ENCODE data around the gene CAMK2G.

The CAMK2G gene

GRCh38 chr10:73763343-73763742 lies 111.0 kb downstream of the CAMK2G start:
- no peak for FAIRE-seq

GRCh38 chr10:73762915-73763314 lies 111.4 kb downstream of the CAMK2G start:
- no peak for FAIRE-seq

Data from TTC549 (cell line).